G401.6 (cell line): ENCODE results near the gene CACNA1G.

ENCODE experiments used
- FAIRE-seq: peaks from 2 replicates; lab custom pipeline; 2012; peaks lifted over from hg19 to GRCh38; lab: Jason Lieb, UNC

Gene CACNA1G

DNA sequence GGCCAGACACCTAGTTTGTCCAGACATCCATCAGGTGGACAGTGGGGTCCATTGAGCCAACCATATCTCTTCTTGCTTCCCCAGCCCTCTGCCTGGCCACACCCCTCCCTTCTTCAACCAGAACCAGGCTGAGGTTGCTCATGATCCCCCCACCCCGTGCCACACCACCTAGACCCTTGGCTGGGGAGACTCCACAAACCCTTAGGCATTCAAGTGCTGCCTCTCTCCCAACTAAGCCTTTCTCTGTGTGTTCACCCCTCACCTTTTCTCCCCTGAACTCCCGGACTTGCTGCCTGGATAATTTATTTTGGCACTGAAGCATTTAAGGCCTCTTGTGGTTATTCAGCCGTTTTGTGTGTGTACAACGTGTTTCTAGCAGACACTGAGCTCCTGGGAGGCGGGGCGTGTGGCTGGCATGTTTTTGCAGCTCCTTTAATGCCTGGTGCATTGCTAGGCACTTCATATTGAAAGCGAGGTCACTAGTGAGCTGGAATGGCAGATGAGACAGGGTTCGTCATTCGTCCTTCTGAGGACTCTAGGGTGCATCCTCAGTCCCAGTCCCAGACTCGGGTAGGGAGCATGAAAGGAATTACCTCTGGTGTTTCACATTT lies 28.7 kb downstream of the CACNA1G start:
- FAIRE-seq: no peak

DNA sequence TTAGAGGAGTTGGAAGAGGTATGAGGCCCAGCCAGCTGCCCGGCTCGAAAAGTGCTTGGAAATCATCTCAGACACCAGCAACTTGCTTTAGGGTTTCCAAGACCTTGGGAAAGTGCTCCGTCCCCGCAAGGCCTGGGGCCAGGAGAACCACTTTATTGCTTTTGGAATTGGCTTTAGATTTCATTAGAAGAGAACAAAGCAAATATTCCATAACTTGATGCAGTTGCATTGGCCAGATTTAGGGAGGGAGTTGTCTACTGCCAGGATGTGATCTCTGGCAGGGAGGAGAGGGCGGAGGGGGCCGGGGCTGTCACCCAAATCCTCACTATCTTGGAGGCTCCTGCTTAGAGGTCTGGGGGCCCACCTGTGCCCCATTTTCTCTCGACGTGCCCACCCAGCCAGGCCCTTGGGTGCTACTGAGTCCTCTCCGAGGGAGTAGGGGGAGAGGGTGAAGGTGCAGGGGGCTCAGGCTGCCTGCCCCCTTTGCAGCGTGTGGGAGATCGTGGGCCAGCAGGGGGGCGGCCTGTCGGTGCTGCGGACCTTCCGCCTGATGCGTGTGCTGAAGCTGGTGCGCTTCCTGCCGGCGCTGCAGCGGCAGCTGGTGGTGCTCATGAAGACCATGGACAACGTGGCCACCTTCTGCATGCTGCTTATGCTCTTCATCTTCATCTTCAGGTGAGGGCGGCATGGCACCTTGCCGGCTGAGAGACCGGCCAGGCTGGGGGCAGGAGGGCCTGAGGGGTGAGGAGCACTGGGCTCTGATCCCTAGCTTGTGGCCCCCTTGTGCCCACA lies 30.6 kb downstream of the CACNA1G start:
- no peak for FAIRE-seq

DNA sequence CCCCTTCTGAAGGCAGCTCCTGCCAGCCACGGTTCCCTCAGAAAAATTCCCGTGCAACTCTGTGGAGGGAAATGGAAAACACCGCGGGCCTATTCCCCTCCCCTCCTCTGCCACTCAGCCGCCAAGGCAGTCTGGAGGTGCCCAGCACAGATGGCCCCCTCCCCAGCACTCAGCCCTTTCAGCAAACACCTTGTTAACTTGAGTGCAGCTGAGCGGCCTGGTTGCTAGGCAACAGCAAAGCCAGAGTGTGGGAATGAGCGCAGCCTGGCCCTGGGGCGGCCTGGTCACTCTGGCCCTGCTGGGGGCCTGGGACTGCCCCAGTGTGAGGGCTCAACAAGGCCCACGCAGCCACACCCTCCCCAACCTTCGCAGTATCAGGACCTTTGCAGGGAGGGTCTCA lies 32.8 kb downstream of the CACNA1G start:
- FAIRE-seq: no peak

DNA sequence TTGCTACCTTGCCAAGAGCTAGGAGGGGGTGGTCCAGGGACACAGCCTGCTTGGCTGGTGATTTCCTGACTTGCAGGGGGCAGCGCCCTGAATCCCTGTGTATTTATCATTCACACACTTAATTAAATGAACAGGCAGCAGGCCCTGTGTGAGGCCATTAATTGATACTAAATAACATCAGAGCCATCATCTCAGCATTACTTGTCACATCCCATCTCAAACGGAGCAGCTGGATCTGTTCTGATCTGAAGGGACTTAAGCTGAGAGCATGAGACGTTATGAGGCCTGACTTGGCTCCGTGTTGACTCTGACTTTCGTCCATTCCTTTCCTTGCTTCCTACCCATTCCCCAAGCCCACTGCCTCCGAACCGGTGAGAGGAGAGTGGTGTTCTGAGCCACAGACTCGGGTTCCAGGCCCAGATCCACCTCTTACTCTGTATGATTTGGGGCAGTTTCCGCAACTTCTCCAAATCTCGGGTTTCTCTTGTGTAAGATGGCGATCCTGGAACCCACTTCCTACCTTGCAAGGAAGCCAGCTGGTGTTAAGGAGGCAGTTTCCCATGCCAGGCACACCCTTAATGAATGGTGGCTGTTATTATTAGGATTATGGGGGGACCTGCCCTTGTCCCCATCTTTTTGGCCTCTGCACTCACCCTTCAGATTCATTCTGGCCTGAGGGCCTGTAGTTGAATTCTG lies 33.8 kb downstream of the CACNA1G start:
- no peak for FAIRE-seq

DNA sequence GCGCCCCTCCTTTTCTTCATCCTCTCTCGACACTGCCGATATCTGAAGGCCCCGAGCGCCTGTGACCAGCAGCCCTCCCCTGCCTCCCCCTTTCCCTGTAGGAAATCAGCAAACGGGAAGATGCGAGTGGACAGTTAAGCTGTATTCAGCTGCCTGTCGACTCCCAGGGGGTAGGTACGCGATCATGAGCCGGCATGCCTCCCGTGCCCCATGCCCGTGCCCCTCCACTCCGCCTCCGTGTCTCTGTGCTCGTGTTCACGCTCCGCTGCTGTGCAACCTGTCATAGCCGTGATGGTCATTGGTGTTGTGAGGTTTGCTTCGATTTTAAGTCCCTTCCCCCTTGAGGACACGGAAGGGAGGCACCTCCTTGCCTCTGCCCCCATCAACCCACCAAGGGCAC lies 34.4 kb downstream of the CACNA1G start:
- no peak for FAIRE-seq

DNA sequence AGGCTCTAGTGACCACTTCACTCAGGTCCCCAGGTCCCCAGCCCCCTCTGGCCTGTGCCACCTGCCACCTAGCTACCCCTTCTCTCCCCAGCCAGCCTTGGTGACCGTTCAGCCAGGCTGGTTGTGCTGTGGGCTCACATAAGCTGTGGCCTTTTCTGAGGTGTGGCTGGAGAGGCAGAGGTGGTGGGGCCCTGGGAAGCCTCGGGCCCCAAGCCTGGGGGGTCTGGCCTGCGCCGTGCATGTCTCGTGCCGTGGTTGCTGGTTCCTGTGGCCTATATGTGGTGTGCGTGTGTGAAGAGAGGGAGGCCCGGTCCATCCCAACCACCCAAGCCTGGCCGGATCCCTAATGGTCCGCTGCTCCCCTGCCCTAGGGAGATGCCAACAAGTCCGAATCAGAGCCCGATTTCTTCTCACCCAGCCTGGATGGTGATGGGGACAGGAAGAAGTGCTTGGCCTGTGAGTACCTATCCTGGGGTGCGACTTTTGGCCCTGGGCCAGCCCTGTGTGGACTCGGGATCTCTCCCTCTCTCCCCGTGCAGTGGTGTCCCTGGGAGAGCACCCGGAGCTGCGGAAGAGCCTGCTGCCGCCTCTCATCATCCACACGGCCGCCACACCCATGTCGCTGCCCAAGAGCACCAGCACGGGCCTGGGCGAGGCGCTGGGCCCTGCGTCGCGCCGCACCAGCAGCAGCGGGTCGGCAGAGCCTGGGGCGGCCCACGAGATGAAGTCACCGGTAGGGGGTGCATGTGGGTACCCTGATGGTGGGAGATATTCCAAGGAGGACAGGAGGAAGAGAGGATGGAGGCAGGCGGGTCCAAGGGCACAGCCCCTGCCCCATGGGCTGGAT lies 35.9 kb downstream of the CACNA1G start:
- no peak for FAIRE-seq

DNA sequence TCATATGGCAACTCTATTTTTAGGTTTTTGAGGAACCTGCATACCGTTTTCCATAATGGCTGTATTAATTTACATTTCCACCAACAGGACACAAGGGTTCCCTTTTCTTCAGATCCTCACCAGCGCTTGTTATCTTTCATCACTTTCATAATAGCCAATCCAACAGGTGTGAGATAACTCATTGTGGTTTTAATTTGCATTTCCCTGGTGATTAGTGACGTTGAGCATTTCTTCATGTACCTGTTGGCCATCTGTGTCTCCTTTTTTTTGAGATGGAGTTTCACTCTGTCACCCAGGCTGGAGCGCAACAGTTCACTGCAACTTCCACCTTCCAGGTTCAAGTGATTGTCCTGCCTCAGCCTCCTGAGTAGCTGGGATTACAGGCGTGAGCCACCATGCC lies 38.0 kb downstream of the CACNA1G start:
- no peak for FAIRE-seq

DNA sequence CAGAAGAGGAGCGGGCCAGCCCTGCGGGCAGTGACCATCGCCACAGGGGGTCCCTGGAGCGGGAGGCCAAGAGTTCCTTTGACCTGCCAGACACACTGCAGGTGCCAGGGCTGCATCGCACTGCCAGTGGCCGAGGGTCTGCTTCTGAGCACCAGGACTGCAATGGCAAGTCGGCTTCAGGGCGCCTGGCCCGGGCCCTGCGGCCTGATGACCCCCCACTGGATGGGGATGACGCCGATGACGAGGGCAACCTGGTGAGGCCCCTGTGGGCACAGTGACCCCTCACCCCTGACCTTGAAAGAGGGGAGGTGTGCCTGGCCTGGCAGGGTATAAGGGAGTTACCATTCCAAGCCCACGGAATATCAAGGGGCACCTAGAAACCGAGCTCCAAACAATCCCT lies 39.1 kb downstream of the CACNA1G start:
- no peak for FAIRE-seq

DNA sequence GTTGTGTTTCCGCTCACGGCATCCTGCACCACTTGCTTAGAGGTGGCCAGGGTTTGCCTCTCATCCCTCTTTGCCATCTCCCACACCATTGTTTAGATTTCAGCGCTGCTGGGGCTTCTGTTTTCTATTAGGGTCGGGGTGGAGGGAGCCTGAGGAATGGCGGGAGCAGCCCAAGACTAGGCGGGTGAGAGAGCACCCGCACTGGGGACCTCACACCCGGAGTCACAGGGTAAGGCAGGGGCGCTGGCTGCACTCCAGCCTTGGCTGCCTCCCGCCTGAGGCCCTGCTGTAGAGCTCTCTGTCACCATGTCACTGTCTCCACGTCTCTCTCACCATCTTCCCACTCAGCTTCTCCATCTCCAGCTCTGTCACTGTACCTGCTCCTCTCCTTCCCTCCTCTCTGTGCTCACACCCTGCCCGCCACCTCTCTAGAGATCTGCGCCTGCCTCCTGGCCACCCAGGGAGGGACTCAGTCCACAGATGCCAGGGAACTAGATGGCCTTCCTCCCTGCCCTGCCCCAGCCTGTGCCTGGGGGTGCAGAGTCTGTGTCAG lies 41.4 kb downstream of the CACNA1G start:
- FAIRE-seq: no peak

DNA sequence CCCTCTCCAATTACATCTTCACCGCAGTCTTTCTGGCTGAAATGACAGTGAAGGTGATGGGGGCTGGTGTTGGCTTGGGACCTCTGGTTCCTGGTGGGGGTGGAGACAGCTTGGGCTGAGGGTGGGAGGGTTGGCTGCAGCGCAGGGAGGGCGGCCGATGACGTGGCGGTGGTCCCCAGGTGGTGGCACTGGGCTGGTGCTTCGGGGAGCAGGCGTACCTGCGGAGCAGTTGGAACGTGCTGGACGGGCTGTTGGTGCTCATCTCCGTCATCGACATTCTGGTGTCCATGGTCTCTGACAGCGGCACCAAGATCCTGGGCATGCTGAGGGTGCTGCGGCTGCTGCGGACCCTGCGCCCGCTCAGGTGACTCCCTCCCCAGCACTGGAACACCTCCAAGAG lies 42.3 kb downstream of the CACNA1G start:
- FAIRE-seq: no peak

DNA sequence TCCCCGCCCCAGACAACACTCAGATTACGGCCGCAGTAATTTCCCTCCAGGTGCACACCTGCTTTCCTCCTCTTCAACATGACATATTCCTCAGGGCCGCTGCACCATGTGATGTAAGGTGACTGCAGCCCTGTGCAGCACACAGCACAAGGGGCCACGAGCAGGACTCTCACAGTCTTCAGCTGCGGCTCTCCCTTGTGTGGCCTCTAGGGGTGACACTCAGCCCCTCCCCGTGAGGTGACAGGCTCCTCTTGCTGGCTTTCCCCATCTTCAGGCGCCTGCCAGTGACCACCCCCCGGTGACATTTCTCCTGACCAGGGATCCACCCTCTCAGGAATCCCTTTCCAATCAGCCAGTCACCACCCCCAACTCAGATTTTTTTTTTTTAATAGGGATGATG lies 42.8 kb downstream of the CACNA1G start:
- no peak for FAIRE-seq

DNA sequence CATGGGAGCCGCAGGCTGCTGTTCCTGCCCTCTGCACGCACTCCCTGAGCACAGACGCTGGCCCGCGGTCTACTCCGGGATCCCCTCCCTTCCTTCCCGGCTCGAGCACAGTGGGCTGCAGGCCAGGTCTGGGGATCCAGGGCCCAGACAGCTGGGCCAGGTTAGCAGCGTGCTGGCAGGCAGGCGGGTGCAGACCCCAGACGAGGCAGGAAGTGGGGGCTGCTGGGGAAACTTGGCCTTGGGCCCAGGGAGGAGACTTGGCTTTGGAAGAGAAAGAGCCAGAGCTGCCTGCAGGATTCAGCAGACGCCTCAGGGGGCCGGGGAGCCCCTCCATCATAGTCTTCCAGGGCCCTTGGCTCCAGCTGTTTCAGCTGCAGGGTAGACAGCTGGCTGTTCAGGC lies 44.0 kb downstream of the CACNA1G start:
- no peak for FAIRE-seq

DNA sequence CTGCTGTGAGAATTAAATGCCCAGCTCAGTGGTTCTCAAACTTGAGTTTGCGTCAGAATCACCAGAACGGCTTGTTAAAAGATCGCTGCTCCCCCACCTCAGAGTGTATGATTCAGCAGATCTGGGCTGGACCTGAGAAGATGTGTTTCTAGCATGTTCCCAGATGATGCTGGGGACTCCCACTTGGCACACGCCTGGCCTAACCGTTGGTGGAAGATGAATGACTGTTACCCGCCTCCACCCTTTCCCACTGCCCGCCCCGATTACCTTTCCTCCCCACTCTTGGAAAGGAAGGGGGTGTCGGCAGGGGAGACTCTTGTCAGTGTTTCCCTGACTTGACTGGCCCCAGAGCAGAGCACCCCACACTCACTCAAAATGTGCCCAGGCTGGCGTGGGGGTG lies 44.9 kb downstream of the CACNA1G start:
- FAIRE-seq: no peak

DNA sequence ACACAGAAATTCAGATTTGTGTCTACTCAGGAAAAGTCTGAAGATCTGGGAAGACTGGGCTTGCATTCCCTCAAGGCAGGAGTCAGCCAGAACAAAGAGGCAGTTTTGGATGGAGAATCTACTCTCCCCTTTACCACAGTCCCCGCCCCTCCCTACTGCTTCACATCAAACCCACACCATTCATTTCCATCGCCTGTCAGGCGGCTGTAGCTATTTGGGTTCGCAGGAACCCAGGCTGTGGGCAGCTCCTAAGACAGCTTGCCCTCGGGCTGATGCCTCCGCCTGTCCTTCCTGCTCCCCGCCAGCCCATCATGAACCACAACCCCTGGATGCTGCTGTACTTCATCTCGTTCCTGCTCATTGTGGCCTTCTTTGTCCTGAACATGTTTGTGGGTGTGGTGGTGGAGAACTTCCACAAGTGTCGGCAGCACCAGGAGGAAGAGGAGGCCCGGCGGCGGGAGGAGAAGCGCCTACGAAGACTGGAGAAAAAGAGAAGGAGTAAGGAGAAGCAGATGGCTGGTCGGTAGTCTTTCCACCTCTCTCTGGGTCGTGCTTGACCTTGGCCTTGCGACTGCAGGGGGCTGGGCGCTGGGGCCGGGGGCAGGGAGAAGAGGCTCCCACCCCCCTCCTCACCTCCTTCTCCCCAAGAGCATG lies 47.1 kb downstream of the CACNA1G start:
- no peak for FAIRE-seq

DNA sequence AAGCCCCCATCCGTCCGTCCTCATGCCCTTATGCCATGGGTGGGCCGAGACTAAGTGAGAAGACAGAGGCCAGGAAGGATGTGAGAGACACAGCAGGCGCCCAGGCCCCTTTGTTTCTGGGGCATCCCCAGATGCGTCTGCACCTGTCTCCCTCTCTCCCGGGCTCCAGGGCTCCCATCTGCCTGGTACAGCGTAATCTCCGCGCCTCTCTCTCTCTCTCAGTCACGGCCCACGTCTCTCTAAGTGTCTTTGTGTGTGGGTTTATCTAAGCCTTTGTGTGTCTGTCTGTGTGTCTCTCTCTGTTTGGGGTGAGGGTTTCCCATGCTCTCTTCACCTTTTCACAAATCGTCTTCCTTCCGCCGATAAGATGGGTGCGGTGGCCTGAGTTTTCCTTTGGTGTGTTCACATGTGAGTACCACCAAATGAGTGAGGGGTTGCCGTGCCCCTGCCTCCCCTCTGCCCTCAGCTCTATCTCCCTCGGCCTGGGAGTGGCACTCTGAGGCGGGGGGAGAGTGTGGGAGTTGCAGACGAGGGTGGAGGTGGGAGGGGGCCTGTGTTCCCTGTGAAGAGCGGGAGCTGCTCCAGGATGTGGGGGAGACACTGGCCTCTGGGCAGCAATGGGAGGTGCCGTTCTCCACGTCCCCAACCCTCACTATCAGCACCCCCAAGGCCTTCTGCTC lies 48.3 kb downstream of the CACNA1G start:
- no peak for FAIRE-seq

DNA sequence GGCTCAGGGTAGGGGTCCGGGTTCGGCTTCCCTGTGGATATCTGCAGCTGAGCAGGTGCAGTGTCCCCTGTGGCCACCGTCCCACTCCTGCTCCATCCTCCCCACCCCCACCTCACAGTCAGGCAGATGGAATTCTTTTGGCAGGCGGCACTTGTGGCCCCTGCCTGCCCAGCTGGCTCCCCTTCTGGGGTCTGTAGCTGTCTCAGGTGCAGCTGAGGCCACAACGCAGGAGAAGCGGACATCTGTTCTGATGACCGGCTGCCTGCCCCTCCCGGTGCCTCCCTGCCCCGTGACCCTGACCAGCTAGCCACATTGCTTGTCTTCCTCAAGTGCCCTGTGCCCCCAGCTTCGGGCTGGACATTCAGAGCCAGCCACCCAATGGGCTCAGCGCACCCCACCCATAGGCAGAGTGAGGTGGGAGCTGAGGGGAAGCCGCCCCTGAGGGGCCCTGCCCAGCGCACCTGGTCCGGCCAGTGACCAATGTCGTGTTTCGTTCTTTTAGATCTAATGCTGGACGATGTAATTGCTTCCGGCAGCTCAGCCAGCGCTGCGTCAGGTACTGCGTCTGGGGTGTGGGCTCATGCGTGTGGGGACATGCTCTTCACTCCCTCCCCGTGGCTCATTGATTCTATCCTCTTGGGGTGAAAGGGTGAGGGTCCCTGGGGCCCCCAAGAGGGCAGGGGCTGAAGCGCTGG lies 49.0 kb downstream of the CACNA1G start:
- FAIRE-seq: no peak

DNA sequence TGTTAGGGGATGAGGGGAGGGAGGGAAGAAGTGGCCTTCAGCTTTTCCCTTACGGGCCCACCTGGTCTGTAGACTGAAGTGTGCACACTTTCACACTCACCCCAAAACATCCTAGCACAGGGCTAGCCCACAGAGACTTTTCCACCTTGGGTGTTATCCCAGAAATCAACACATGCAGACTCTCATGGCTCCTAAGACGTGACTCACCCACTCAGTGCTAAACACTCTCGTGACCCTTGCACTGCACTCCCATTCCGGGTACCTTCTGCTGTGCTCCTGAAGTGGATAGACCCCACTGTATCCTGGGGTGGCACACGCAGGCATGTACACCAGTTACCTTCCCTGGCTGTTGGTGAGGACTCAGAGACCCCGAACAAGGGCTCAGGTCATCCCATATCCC lies 51.1 kb downstream of the CACNA1G start:
- FAIRE-seq: no peak

DNA sequence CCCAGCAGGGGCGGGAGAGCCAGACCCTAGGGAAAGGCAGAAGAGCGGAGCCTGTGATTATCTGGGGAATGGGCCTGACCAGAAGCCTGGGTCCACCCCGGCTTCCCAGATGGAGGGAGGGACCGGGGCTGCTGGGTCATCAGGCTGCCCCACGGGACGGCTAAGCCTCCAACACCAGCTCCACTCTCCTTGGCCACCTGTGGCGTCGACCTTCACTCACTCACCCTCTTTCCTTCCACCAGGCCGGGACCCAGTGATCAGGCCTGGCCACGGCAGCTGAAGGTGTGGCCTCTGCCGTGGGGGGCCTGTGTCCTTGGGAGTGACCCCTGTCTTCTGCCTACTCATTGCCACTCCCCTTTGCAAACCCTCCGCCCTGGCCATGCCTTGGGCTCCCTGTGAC lies 51.8 kb downstream of the CACNA1G start:
- no peak for FAIRE-seq

DNA sequence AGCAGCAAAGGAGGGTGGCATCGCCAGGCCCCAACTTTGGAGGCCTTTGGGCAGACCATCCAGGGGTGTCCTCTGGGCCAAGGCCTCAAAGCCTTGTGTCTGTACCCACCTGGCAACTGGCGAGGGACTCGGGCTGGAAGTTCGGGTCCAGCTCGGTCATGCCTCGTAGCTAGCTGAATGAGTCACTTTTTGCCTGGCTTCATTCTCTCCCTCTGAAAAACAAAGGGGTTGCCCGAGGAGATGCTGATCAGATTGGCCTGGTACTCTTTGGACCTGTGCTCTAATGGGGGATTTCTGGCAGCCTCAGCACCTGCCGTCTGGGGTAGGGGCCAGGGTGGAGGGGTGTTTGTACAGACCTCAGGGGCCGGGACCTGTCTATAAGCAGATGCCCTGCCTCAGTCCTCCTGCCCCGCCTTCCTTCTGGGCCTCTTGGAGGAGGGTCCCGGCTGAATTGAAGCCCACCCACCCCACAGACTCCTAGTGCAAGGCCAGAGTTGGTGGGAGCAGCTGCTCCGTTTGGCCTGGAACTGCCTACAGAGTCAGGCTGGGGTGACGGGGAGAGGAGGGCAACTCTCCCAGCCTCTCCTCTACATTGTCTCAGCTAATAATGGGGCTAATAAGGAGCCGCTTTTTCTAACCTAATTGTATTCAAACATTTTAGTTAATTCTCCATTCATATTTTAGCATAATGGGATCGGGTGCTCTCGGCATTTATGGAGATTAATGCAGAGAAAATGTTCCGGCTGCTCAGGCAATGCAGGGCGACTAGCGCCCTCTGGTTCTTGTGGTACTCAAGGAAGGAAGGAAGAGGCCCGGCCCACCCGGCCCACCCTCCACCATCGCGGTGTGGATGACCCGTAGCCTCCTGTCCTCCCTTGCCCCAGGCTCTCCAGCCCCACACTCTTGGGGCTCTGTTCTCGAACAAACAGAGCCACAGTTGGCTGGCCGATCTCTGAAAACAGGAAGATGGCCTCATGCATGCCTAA lies 52.8 kb downstream of the CACNA1G start:
- FAIRE-seq: no peak
